Fibroblast of mammary gland (primary cell): ENCODE data around the gene MAP3K20.
"Not testable (repeated sequence)": the region's sequence is repeated elsewhere in the genome, so short reads cannot be mapped to it uniquely, and the experiment has no call there.

Source experiments
- DNase-seq: peaks from one replicate; pipeline ENCODE4 v3.0.0-alpha.2; 2010; ENCODE audit warnings: low read depth
- H3K4me3 ChIP-seq: 2 replicates; pipeline ENCODE4 v1.5.1; 2011; ENCODE audit warnings: low read depth, mild to moderate bottlenecking, low read length, moderate library complexity; ENCODE audit not compliant: control insufficient read depth
- CTCF ChIP-seq: conservative IDR thresholded peaks from 2 replicates; pipeline ENCODE4 v1.5.1; 2011; ENCODE audit warnings: low read depth, low read length, inconsistent platforms; ENCODE audit not compliant: control insufficient read depth, insufficient read depth

MAP3K20 gene

GRCh38 chr2:173124441-173124840, 48.8 kb downstream of the MAP3K20 start:
- DNase-seq: peak; percentile 39
- H3K4me3 ChIP-seq: no peak overlapping the region
- TF ChIP-seq CTCF: no peak

GRCh38 chr2:173126819-173127218, 51.2 kb downstream of the MAP3K20 start:
- peak; percentile 75 for DNase-seq

GRCh38 chr2:173128132-173128531, 52.5 kb downstream of the MAP3K20 start:
- not testable (repeated sequence) for DNase-seq, H3K4me3 ChIP-seq

More at GRCh38 chr2:173126819-173127218, 51.2 kb downstream of the MAP3K20 start:
- TF ChIP-seq CTCF: no peak
- no peak overlapping the region for H3K4me3 ChIP-seq

- TF ChIP-seq CTCF: no peak
- no peak for DNase-seq
- H3K4me3 ChIP-seq: no peak overlapping the region
These were observed 55.1 kb downstream of the MAP3K20 start for GRCh38 chr2:173130496-173131465.

- DNase-seq: no peak
- no peak for TF ChIP-seq CTCF
- H3K4me3 ChIP-seq: no peak overlapping the region
These were observed 56.9 kb downstream of the MAP3K20 start for GRCh38 chr2:173132531-173132930.

- no peak for DNase-seq
- TF ChIP-seq CTCF: no peak
- H3K4me3 ChIP-seq: no peak overlapping the region
These were observed 59.1 kb downstream of the MAP3K20 start for GRCh38 chr2:173134703-173135102.

GRCh38 chr2:173136067-173136466, 60.4 kb downstream of the MAP3K20 start:
- no peak for TF ChIP-seq CTCF
- no peak for DNase-seq
- no peak overlapping the region for H3K4me3 ChIP-seq
